GM18861 (cell line): ENCODE data around the gene USP10.

Experiments
- ATAC-seq: cut with Tn5 transposase; IDR thresholded peaks from one replicate; pipeline ENCODE4 v1.9.1; 2021; ENCODE audit not compliant: unreplicated experiment

The USP10 gene

DNA sequence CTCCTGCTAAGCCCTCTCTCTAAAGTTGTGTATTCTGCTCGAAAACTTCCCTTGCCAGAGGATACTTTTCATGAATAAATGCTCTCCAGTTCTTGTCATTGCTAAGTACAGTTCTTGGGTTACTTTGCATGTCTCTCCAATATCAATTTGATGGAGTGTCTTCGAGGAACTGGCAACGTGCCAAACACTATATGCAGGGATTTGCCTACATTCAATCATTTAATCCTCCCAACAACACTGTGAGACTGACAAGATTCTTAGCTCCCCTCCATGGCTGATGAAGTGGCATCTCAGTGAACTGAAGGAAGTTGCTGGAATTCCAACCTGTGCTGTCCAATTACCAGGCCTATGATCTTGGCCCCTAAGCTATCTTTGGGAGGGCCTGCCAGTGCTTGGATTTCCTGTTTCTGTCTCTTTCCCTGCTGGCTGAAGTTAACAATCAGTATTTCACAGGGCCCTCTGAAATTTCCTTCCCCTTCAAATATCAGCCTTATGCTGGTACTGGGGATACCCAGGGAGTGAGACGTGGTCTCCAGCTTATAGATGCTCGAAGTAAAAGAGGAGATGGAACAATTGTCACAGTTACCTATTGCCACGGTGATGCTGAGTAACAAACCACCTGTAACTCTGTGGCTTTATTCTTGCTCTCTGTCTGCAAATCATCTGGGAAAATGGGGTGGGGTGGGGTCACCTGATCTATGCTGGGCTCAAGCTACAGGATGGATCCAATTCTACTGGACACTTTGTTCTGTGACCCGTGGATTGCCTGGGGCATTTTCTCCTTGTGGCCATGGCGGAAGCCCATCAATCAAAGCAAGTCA lies 100.6 kb downstream of the USP10 start:
- no peak for ATAC-seq

DNA sequence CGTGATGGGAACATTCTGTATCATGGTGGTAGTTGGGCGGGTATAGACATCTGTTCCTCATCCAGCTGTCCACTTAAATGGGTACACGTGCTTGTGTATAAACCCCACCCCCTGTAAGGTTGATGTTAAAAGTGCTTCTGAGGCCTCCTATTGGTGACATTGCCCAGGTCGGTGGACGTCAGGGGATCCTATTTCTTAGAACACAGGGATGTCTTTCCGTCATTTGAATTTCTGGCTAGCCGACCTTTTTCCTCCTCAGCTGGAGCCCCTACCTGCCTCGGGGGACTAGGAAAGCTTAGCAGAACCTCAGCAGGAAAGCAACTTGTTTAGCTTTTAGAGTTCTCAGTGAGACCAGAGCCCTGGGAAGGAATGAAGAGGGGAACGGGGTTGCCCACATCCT lies 103.3 kb downstream of the USP10 start:
- ATAC-seq = no peak

DNA sequence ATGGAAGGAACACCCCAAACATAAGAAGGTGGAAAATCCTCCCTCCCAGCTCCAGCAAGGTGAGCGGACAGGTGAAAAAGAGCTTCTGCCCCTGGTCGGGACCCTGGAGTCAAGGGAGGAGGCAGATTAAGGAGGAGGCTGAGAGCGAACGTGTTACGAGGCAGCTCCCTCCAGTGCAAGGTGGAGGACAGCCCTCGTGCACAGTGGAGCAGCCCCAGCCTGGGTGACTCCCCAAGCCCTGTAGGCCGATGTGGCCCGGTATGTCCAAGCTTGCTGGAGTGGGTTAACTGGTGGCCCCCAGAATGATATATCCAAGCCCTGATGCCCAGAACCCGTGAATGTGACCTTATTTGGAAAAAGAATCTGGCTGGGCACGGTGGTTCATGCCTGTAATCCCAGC lies 104.5 kb downstream of the USP10 start:
- no peak for ATAC-seq

DNA sequence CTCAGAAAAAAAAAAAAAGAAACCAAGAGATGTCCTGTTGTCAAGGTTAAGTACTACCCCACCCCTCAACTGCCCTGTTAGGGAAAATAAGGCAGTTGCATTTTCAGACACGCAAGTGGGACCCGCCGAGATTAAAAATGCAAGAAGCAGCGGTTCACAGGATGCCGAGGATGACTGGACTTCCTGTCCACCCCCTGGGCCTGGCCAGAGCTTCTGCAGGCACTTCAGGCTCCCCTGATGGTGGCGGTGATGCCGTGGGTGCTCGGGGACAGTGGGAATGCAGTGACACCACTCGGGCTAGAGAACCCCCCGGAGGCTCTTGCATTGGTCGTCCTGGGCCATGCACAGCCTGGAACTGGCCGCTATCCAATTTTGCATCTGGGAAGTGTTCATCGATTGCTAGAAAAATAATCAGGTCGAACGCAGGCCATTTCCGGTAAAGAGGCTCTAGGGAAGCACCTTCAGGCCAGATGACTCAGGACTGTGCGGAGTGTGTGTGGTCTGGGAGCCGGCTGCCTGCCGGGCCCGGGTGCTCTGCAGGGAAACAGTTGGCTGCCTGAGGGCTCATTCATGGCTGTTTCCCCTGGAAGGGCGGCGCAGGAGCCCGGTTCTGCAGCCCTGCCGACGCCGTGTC lies 106.6 kb downstream of the USP10 start:
- ATAC-seq = no peak

DNA sequence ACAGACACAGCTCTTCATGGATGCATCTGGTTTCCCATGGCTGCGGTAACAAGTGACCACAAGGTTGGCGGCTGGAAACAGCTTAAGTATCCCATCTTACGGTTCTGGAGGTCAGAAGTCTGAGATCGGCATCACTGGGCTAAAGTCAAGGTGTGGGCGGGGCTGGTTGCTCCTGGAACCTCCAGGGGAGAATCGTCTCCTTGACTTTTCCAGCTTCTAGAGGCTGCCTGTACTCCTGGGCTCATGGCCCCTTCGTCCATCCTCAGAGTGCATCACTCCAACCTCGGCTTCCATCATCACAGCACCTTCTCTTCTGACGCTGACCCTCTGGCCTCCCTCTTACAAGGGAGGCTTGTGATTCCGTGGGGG lies 107.1 kb downstream of the USP10 start:
- no peak for ATAC-seq

DNA sequence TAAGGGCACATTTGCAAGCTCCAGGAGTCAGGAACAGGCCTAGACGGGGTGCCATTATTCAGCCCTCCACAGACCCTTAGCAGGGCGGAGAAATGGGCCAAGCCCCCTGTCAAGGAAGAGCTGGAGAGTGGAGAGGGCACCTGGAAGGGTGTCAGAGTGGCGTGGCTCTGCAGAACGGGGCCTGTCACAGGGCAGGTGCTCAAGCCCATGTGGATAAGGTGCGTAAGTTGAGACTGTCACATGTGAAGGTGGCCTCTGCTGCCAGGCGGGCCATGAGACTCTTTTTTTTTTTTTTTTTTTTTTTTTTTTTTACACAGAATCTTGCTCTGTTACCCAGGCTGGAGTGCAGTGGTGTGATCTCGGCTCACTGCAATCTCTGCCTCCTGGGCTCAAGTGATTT lies 108.0 kb downstream of the USP10 start:
- ATAC-seq = no peak

DNA sequence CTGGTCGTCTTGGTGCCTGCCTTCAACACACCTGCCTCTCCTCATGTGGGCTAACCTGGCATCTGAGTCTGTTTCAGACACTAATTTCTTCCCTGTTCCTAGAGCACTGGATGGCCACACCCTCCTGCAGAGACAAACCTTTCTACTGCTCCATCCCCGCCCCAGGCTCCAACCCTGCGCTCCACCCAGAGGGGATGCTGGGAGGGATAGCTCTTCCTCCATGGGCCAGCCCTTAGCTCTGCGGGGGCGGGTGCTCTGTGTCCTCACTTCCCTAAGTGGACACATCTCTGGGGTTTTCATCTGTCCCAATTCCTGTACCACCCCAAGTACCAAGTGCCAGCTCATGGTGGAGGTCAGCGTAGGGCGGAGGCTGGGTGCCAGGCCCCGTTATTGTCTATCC lies 109.0 kb downstream of the USP10 start:
- ATAC-seq = no peak

DNA sequence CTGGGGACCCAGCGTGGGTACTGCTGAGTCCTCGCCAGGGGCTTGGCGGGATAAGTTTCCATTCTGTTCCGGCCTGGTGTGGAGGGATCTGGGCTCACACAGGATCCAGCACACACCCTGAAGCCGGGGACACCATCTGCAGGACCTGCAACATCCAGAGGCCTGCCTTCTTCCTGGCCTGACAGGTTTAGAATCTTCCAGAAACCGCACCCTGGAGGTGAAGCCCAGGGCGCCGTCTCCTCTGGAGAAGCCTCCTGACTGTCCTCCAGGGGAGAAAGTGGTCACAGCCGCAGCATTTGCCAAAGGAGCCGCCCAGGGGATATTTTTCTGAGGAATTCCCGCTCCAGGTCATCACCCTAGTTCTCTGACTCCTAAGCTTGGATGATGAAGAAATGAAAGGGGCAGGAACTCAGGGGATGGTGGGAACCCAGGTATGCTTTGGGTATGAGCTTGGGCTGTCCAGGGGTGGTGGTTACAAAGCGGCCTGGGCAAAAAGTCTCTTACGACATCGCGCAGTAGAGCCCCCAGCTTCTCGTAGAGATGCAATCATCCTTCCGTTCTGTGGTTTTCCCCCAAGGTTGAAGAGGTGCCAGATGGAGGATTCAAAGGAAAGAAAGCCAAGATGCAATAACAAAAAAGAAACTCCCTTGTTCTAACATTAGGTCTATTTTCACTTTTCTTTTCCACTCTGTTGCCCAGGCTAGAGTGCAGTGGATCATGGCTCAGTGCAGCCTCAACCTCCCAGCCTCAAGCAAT lies 110.9 kb downstream of the USP10 start:
- ATAC-seq = no peak

DNA sequence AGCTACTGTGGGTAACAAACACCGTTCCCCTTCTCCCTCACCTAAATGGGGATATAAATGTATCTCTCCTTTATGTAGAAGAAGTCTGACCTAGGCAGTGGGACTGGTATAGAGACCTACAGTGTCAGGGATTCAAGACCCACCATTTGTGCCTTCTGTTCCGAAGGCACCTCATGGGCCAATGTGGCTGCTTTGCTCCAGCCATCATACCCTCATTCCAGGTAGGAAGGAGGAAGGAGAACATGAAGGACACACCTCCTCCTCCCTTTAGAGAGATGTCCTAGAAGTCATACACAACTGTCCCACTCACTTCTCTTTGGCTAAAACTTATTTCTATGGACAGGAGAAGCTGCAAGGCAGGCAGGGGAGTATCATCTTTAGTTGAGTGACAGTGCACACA lies 111.7 kb downstream of the USP10 start:
- ATAC-seq = no peak

DNA sequence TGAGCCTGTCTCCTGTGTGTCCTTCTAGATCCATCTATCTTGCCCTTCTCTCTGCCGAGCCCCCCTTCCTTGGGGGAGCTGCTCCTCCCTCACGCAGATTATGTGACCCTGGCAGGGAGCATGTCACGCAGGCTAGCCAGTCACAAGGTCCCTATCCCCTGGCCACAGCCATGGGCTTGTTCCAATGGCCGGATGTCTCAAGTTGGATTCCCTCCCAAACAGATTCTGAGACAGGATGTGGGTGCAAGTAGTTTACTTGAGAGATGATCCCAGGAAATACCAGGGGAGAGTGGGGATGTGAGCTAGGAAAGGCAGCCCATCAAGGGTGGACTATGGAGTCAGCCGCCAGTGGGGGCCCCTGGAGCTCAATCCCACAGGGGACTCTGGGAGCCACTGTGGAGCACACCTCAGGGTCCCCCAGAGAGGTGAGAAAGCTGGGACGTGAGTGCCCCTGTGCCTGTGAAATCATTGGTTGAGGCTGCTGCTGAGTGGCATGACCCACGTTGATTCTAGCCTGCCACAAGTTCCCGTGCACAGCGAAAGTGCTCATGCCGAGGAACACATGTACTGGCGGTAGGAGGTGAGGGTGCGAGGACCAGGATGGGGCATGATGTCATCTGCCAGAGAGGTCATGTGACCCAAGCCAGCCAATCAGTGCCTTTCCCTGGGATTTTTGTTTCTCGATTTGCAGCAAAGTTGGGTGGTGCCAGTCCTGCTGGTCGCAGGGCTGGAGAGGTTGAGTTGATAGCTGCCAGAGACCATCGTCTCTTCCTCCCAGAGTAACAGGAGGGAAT lies 113.5 kb downstream of the USP10 start:
- ATAC-seq = no peak

DNA sequence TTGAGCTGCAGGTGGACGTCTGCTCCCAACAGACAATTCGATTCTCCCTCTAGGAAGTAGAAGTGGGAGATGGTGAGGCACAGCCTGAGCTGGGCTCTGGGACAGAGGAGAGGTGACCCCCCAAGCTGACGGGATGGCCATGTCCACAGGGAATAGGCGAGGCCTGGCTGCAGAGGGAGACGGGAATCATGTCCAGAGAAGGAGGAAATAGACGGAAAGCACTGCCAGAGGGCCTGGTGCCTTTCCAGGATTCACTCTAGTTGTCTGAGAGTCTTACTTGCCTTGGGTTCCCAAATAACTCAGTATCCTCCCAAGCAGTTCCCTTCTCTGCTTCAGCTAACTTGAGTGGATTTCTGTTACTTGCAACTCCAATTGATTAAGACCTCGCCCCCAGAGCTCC lies 115.7 kb downstream of the USP10 start:
- ATAC-seq = no peak

DNA sequence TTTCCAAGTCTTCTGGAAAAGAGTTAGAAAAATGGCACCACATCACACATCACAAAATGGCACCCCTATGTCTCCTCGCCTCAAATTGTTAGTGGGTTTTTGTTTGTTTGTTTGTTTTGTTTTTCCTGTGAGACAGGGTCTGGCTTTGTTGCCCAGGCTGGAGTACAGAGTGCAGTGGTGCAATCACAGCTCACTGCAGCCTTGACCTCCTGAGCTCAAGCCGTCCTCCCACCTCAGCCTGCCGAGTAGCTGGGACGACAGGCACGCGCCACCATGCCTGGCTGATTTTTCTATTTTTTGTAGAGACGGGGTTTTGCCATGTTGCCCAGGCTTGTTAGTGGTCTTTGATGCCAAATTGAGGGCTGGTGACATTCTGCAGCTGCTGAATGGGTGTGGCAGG lies 116.2 kb downstream of the USP10 start:
- ATAC-seq = no peak

DNA sequence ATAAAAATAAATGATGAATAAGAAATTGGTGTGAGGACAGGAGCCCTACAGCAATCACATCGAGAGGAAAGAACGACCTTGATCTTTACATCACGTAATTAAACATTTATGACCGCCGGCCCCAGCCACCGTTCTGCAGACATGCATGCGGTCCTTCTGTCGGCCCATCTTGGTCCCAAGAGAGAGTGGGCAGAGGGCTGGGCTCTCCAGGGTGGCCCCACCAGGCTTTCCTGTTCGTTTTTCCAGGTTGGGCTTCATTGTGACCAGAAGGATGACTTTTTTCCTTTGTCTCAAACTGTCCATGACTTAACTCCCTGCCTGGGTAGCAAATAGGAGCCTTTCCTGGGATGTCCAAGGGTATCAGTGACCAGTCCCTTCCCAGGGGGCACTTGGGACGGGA lies 116.7 kb downstream of the USP10 start:
- no peak for ATAC-seq

DNA sequence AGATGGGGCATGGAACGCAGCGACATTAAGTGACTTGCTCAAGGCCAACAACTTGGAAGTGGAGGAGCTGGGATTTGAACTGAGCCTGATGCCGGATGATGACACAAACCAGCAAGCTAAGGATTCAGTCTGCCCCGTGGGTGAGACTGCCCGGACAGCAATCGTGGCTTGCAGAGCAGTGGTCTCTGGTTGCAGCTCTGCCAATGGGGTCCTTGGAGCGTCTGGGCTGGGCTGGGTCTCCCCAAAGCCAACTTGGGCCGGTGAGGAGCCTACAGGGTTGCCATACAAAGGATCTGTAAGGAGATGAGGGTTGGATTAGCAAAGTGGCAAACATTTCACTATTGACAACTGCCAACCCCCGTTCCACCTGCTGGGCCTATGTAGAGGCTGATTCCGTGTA lies 117.4 kb downstream of the USP10 start:
- no peak for ATAC-seq

DNA sequence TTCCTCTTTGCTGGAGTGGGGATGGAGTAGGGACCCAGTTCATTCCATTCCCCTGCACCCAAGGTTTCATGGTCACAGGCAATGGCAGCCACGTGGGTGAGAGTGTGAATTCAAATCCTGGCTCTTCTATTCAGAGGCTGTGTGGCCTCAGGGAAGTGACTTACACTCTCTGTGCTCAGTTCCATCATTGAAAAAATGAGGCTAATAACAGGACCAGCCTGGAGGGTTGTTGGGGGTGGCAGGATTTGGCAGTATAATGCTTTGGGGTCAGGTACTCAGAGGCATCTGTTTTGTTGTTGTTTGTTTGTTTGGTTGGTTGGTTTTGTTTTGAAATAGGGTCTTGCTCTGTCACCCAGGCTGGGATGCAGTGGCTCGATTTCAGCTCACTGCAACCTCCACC lies 117.8 kb downstream of the USP10 start:
- ATAC-seq = no peak

DNA sequence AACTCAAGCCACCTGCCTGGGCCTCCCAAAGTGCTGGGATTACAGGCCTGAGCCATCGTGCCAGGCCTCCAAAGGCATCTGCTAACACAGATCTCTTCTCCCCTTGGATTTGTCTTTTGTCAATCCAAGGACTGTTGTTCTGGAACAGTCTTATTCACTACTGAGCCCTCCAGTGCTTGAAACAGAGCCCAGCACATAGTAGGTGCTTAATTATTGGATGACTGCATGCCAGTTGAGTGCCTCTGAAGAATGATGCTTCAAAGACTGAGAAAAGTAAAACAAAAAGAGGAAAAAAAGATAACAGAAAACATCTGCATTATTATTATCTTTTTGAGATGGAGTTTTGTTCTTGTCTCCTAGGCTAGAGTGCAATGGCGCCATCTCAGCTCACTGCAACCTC lies 118.3 kb downstream of the USP10 start:
- no peak for ATAC-seq

DNA sequence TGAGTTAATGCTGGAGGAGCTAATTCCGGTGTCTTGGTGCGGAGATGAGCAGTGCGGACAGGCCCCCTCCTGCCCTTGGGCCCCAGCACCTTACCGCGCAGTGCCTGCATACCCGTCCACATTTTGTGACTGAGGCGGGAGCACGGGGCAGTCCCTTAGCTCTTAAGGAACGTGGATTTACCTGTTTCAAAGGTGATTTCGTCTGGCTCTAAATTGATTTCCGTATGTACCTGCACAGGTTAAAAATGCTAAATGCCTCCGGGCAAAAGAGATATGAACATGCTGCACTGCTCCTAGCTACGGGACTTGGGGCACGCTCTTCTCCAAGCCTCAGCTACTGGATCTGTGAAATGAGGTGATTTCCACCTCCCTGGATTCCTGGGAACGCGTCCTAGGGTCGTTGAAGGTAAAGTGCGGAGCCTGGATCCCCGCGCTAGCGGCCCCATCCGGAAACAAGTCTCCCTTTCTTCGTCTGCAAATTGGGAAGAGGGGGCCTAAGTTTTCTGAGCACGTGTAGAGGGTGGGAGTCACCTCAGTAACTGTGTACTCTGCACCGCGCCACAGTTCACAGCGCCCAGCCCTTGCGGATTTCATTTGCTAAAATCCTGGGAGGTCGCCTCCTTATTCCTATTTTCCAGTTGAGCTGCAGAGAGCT lies 119.3 kb downstream of the USP10 start:
- no peak for ATAC-seq

DNA sequence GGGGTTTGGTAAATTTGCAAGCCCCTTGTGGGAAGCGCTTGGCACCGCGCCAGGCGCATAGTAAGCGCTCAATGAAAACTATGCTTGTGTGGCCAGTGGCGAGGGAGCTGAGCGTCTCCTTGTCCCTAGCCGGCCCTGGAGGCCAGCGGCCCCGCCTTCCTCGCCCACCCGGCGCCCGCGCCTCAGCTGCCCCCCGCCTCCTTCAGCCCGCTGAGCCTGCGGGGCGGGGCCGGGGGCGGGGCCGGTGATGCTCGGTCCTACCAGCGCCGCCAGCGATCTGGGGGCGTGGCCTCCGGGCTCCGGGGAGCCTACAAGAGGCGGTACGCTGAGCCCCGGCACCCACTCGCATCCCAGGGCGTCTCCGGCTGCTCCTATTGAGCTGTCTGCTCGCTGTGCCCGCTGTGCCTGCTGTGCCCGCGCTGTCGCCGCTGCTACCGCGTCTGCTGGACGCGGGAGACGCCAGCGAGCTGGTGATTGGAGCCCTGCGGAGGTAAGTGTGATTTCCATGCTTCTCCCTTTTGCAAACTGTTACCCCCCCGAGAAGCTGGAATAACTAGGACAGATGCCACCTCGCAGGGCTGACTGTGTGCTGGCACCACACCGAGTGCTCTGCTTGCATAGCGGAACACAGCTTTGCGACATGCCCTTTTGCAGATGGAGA lies 120.0 kb downstream of the USP10 start, which contains the start of gene CRISPLD2:
Gene CRISPLD2 (plus strand): TSS at position 342 of the 661 bp plus-strand sequence. CDS start 18,511 bp downstream, outside the sequence.
- ATAC-seq = no peak

DNA sequence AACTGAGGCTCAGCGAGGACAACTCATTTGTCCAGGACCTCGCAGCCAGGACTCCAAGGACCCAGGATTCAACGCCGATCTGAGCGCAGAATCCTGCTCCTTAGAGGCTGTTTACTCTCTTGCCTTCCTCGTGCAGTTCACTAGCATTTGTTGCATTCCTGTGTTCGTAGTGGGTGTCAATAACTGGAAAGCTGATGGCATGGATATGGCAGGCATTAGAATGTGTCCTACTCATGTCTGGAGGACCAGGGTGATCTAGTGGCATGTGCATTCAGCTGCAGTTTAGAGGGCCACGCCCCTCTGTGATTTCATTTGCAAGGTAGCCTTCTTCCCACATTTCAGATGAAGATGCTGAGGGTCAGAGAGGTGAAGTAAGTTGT lies 120.5 kb downstream of the USP10 start:
- no peak for ATAC-seq

DNA sequence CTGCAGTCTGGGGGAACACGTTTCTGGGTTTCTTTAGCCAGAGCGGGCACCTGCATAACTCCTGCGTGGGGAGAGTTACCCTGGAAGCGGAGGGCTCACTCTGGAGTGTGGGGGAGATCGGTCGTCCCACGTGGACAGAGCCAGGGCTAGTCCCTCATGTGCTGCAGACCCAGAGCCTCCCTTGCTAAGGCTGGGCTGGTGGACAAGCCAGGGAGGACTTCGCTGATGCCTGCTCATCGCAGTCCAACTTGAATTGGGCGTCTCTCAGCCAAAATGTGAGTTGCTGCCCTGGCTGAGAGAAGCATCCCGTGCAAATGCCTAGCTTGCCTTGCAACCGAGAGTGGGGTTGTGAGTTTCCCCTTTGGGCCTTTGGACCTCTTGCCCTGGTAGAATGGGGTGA lies 121.0 kb downstream of the USP10 start:
- no peak for ATAC-seq
